Colonic mucosa (tissue), 4 donors: ENCODE results near the gene SLC7A6. TPM values are rescaled to one million over a fixed set of nuclear protein-coding genes. Genes with fewer than 3 reads are reported as not detected.

ENCODE experiments used
- DNase-seq: peaks from one replicate; pipeline ENCODE4 v3.0.0-alpha.2; 2020
- H3K27ac ChIP-seq: fragments of 200-600 bp; one replicate; pipeline ENCODE4 v1.8.0; 2021
- H3K27me3 ChIP-seq: fragments of 200-600 bp; one replicate; pipeline ENCODE4 v1.8.0; 2021
- H3K36me3 ChIP-seq: fragments of 200-600 bp; one replicate; pipeline ENCODE4 v1.8.0; 2021
- H3K4me1 ChIP-seq: fragments of 200-600 bp; one replicate; pipeline ENCODE4 v1.8.0; 2021; ENCODE audit warnings: mild to moderate bottlenecking
- H3K4me3 ChIP-seq: fragments of 200-600 bp; one replicate; pipeline ENCODE4 v1.8.0; 2021
- H3K9ac ChIP-seq, 2 donors: one replicate each; pipeline ENCODE4 v1.7.0; 2013; ENCODE audit warnings: control low read depth in 2 of 2, low read depth in 2 of 2, low read length in 2 of 2
- H3K9me3 ChIP-seq: fragments of 200-600 bp; one replicate; pipeline ENCODE4 v1.8.0; 2021
- intact Hi-C: fragments of 100-400 bp; cut with DNase I; formaldehyde crosslinking; loops from one replicate; pipeline ENCODE4 v1.14.1; 2022
- total RNA-seq, 2 donors: library from RNA; stranded (reverse); fragmentation: NEBNext Ultra II Directional in 1 of 2; extraction: Animal tissue kit (Norgen Biotek cat#: 25700) in 1 of 2; gene quantifications; one replicate each; pipeline ENCODE4 v1.2.1, GENCODE V29; 2021
- TF ChIP-seq, protein P1 (sequence below): fragments of 200-600 bp; IDR thresholded peaks from one replicate; pipeline ENCODE4 v1.8.0; 2022; ENCODE audit warnings: antibody characterized with exemption, mild to moderate bottlenecking
- donor health status: healthy.
- donor health status: DM: no; HTN: no; CAD: no.
- donor health status: DM: no; HTN: no; CAD: no.

The SLC7A6 gene
- total RNA-seq, 2 donors from 2014 or later, result 22.0 to 42.2 TPM

DNA sequence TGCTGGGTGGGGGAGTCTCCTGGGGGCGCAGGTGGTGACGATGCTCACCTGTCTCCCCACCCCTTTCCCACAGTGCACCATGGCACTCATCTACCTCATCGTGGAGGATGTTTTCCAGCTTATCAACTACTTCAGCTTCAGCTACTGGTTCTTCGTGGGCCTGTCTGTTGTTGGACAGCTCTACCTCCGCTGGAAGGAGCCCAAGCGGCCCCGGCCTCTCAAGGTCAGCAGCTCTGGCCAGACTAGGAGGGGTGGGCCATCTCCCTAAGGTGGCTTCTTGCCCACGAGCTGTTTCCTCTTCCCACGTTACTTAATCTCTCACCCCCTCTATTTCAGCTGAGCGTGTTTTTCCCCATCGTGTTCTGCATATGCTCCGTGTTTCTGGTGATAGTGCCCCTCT is 32.0 kb downstream of the SLC7A6 start:
- Histone ChIP-seq H3K27ac (no peak overlapping the region), H3K27me3 (no peaks in the 10 kb centered on the region), H3K4me1 (no peaks in the 10 kb centered on the region), H3K36me3 (peaks cover 18% of the 10 kb centered on the region), H3K9me3 (no peaks in the 10 kb centered on the region), H3K4me3 (no peak overlapping the region), H3K9ac (no peak overlapping the region)
- intact Hi-C loops, result no loop called here
- TF ChIP-seq, protein P1, sequence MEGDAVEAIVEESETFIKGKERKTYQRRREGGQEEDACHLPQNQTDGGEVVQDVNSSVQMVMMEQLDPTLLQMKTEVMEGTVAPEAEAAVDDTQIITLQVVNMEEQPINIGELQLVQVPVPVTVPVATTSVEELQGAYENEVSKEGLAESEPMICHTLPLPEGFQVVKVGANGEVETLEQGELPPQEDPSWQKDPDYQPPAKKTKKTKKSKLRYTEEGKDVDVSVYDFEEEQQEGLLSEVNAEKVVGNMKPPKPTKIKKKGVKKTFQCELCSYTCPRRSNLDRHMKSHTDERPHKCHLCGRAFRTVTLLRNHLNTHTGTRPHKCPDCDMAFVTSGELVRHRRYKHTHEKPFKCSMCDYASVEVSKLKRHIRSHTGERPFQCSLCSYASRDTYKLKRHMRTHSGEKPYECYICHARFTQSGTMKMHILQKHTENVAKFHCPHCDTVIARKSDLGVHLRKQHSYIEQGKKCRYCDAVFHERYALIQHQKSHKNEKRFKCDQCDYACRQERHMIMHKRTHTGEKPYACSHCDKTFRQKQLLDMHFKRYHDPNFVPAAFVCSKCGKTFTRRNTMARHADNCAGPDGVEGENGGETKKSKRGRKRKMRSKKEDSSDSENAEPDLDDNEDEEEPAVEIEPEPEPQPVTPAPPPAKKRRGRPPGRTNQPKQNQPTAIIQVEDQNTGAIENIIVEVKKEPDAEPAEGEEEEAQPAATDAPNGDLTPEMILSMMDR, result no peak
- no peak for DNase-seq

DNA sequence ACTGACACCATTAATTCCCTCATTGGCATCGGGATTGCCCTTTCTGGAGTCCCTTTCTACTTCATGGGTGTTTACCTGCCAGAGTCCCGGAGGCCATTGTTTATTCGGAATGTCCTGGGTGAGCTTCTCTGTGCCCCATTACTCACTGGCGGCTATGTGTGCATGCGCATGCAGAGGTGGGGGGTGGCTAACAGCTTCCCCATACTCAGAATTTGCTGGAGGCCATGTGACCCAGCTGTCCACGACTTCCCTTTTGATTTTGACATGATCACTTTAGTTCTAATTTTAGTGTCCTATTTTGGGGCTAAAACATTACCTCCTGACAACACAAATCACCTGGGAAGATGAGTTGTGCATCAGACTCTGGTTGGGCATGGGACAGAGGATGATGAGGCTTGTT is 32.4 kb downstream of the SLC7A6 start:
- intact Hi-C loops, result no loop called here
- DNase-seq, result no peak
- Histone ChIP-seq H3K4me1 (no peaks in the 10 kb centered on the region), H3K9me3 (no peaks in the 10 kb centered on the region), H3K27me3 (no peaks in the 10 kb centered on the region), H3K4me3 (no peak overlapping the region), H3K9ac (no peak overlapping the region), H3K36me3 (peaks cover 20% of the 10 kb centered on the region), H3K27ac (no peak overlapping the region)
- TF ChIP-seq, protein P1, result no peak

GRCh38 chr16:68297908-68298307 is 33.6 kb downstream of the SLC7A6 start:
- TF ChIP-seq, protein P1, result no peak
- Histone ChIP-seq H3K36me3 (peaks cover 20% of the 10 kb centered on the region), H3K4me1 (no peaks in the 10 kb centered on the region), H3K27ac (no peak overlapping the region), H3K9me3 (no peaks in the 10 kb centered on the region), H3K9ac (no peak overlapping the region), H3K27me3 (no peaks in the 10 kb centered on the region), H3K4me3 (no peak overlapping the region)
- intact Hi-C loops, result no loop called here
- DNase-seq, result no peak

DNA sequence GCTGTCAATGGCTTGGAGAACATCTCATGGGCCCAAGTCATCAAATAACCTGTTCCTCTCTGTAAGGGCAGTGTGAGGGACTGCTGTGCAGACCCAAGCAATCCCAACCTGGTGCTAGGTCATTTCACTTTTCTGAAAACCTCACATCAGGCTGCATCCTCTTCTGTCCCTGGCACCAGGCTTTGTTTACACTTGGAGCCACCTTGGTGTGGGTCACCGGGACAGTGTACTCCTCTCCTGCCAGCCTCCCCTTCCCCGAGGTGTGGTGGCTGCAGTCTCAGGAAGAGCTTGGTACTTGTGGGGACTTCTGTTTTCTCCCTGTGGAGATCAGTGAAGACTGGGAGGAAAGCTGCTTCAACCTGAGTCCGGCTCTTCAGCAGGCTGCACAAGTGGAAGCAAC is 34.0 kb downstream of the SLC7A6 start:
- Histone ChIP-seq H3K4me1 (no peaks in the 10 kb centered on the region), H3K9me3 (no peaks in the 10 kb centered on the region), H3K4me3 (no peak overlapping the region), H3K36me3 (peaks cover 18% of the 10 kb centered on the region), H3K27me3 (no peaks in the 10 kb centered on the region), H3K27ac (no peak overlapping the region), H3K9ac (no peak overlapping the region)
- no peak for DNase-seq
- TF ChIP-seq, protein P1, result no peak
- intact Hi-C loops, result no loop called here

DNA sequence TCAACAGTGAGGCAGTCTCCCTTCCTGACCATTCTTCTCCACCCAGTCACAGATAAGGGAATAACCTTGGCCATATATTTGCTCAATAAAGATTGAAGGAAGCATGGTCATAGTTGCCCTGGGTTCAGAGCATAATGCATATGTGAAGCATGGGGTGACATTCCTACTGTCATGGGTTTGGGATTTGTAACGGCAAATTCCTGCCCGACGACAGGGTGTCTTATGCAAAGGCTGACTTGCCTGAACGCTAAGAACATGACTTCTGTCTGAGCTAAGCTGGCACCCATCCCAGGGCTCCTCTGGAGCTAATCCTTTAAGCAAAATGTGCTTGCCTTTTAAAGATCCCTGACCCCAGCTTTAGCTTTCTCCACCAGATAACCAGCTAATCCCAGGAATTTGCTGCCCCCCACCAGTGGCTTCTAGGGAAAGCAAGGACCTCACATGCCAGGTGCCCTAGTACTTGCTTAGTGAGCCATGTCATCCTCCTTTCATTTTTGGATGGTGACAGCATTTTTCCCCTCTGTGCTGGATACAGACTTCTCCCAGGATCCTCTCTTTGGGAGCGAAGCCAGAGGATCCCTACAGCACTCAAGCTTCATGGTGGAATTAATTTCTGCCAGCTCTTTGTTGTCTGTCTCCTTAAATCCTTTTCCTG is 34.7 kb downstream of the SLC7A6 start:
- H3K27me3 ChIP-seq, result no peaks in the 10 kb centered on the region
- no peak overlapping the region for H3K9ac ChIP-seq
- no peaks in the 10 kb centered on the region for H3K9me3 ChIP-seq
- H3K27ac ChIP-seq, result no peak overlapping the region
- DNase-seq, result no peak
- TF ChIP-seq, protein P1, result no peak
- H3K36me3 ChIP-seq, result peaks cover 15% of the 10 kb centered on the region
- no peaks in the 10 kb centered on the region for H3K4me1 ChIP-seq
- intact Hi-C loops, result no loop called here
- no peak overlapping the region for H3K4me3 ChIP-seq
